GM13977 (cell line): Measurements from ENCODE around the gene NHP2.
A peak's percentile ranks its signal among the peaks of the same experiment; 100 is the strongest.
"Not testable (repeated sequence)": the region's sequence is repeated elsewhere in the genome, so short reads cannot be mapped to it uniquely, and the experiment has no call there.

Experiments
- DNase-seq: peaks from one replicate; pipeline ENCODE4 v3.0.0; 2012; ENCODE audit warnings: low spot score
- CTCF ChIP-seq: IDR thresholded peaks from 2 replicates; pipeline ENCODE4 v1.5.1; 2012; ENCODE audit warnings: mild to moderate bottlenecking, control low read depth; ENCODE audit not compliant: insufficient read depth; ENCODE audit errors: extremely low read depth, missing control alignments
- in situ Hi-C: fragments of 300-500 bp; cut with MboI; formaldehyde crosslinking; loops from one replicate; pipeline ENCODE4 v1.12.0; 2022; ENCODE audit warnings: low sequenced_read_pairs, low pct_unique_long_range_greater_than_20kb, mixed read lengths, inconsistent platforms; ENCODE audit not compliant: unreplicated experiment

NHP2 gene

GRCh38 chr5:178153530-178154340 lies at the start of gene NHP2:
Gene NHP2, minus strand, starts transcription at chr5:178153885. Its CDS starts 68 bp downstream, at chr5:178153817.
- TF ChIP-seq CTCF = no peak
- peak; percentile 97 for DNase-seq
- in situ Hi-C loops = no loop called here

- DNase-seq = no peak
- in situ Hi-C loops = no loop called here
- TF ChIP-seq CTCF = no peak
Observed at GRCh38 chr5:178202541-178202940, 48.9 kb upstream of the NHP2 start.

GRCh38 chr5:178201927-178202235 lies 48.2 kb upstream of the NHP2 start:
- no peak for DNase-seq
- TF ChIP-seq CTCF = no peak
- in situ Hi-C loops = no loop called here

- TF ChIP-seq CTCF = no peak
- no peak for DNase-seq
- in situ Hi-C loops = no loop called here
Observed at GRCh38 chr5:178201221-178201926, 47.7 kb upstream of the NHP2 start.

- TF ChIP-seq CTCF = no peak
- in situ Hi-C loops = no loop called here
- no peak for DNase-seq
Observed at GRCh38 chr5:178199581-178200434, 46.1 kb upstream of the NHP2 start.

GRCh38 chr5:178198706-178199105 lies 45.0 kb upstream of the NHP2 start:
- in situ Hi-C loops = no loop called here
- no peak for DNase-seq
- TF ChIP-seq CTCF = no peak

GRCh38 chr5:178198151-178198550 lies 44.5 kb upstream of the NHP2 start:
- in situ Hi-C loops, DNase-seq: not testable (repeated sequence)
